GDM1 (cell line): ENCODE results near the gene PHACTR1.

Source experiments
- DNase-seq: peaks from one replicate; lab custom pipeline; 2025; lab: John Stamatoyannopoulos, UW

The PHACTR1 gene

DNA sequence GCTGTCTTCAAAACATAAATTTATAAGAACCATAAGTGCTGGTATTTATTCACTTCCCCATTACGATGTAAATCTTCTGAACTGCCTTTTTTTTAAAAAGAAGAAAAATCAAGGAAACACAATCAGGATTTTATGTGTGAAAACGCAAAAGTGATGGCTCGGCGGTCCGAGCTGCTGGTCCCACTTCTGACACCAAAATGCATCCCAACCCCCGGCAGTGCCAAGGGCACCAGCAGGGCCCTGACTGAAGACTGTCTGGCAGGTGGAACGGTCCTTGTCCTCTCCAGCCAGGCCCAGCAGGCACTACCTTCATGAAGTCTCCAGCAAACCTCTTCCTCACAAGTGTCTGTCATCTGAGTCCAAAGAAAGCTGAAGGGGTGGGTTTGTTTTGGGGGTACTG is 570.5 kb downstream of the PHACTR1 start:
- DNase-seq, result no peak

DNA sequence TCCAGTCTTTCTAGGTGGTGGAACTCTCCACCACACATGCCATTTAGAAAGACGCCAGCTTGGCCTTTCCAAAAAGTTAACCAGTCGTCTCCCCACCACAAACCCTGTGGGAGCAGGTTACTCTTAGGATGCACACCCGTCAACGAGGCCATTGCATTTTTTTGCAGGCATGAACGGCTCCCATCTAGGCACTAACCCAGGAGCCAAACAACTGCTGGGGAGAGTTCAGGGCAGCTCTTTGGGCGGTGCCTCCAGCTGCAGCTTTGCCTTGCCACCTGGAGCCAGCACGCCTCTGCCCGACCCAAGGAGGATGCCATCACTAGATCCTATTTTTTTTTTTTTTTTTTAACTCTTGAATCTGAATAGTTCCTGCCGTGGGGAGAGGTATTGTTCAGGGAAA is 571.9 kb downstream of the PHACTR1 start:
- no peak for DNase-seq

DNA sequence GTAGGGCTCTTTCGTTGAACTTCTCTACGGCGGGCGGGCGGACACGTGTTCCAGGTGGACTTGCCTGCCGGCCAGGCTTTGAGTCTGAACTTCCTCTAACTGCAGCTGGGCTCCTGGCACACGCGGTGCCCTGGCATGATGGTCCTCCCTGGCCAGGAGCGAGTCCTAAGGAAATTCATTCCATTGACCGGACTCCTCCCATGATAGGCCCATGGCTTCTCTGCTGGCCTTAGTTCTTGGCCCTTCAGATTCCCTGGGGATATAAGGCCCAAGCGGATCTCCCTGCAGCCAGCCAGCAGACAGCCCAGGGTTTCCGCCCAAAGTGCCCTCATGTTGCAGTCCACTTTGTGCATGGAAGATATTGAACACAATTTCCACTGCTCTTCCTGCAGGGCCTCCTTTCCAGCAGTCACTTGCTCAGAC is 572.4 kb downstream of the PHACTR1 start:
- no peak for DNase-seq

DNA sequence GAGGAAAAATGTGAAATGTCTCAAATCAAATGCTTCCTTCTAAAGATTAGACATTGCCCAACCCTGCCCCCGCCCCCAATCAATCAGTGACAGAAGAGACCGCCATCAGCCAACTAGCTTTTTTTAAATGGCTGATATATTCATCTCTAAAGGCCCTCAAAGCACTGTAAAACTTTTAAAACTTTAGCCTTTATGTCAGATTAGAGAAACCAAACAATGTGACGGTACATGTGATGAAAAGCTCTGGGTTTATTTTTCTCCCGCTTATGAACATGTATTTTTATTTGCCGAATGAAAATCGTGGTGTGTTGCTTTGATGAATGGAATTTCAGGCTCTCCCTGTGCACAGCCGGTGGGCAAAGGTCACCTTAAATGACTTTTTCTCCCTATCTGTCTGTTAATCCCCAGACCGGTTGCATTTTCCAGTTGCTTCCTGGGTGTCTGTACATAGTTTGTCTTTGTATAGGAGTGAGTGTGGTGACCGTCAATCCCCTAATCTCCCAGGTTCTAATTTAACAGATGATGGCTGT is 573.3 kb downstream of the PHACTR1 start:
- no peak for DNase-seq

DNA sequence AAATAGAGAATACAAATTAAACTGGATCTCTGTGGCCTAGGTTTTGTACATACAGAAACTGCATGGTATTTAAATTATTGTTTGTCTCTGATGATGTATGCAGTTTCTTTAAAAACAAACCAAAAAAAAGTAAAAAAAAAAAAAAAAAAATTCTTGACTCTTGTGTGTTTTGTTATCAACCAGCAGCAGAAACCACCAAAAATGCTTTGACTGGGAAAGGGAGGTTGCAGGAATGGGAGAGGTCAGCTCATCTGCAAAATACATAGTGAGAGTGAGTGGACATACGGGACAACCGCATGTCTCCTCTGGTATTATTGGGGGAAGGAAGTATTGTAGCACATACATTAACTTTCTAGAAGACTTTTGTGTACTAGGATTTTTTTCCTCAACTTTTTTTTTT is 573.8 kb downstream of the PHACTR1 start:
- no peak for DNase-seq

DNA sequence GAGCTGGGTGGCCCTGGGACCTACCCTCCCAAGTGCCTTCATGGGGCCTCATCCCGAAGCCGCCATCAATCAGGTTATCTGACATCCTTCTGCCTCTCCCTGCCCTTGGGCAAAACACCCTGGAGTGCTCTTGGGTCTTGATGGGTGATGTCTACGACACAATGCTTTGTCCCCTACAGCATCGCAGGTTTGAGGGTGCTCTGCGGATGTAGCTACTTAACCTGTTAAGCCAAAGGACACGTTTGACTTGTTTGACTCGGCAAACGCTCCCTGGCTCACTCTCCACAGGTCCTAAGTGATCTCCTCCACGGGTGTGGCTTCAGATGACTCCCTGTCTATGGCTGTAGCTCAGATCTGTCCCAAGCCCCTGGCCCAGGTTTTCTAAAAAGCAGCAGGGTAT is 576.2 kb downstream of the PHACTR1 start:
- no peak for DNase-seq

DNA sequence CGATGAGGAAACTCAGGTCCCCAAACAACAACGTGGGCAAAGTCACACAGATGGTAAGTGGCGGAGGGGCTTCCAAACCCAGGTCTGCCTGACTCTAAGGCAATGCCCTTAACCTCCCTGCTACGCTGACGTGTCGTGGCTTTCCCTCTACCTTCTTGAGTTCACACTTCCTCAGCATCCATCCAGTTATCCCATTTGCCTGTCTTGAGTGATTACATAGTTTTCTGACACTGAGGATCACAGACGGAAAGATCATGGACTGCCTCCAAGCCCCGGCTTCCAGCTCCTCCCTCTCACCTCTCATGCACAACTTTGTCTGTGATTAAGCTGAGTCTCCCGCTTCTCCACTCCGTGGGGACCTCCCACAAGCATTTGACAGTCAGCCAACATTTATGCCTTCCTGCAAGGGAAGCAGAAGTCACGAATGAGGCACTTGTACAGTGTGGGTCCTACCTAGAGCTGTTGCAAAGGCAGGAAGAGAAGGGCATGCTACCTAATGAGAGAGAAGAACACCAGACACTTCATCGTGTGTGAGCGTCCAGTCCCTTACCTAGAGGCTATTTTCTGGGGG is 578.0 kb downstream of the PHACTR1 start:
- DNase-seq, result peak; percentile 34

DNA sequence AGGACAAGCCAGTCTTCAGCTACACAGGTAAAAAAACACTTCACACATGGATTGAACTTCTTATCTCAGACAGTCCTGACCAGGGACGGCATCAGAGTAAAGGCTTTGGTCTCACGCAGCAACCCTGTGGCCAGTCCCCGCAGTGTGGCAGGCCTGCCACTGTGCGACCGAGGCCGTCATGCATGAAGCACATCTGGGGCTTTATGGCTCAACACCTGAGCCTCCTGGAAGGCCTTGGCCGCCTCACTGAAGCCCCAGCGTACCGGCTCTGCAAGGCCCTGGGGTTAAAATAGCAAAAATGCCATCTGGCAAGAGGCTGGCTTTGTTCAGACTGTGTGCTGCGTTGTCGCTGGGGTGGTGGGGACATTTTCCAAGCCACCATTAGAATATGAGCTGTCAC is 579.0 kb downstream of the PHACTR1 start:
- no peak for DNase-seq

DNA sequence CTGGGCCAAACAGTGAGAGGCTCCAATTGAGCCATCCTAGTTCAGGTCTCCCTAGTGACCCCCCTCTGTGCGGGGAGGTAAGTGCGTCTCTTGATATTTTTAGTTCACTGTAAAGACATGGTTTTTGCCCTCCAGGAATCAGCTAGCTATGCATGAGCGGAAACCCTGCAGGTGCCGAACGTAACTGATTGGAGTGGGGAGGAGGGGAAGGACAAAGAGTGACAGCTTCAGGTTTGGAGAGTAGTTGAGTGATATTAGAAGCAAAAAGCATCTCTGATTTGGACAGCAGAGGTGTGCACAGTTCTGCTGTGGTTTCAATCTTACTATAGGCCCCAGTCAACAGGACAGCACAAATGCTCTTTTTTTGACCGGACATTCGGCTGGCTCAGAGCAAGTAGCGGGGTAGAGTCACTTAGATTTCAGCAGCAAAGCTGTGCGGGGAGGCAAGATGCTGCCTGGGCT is 580.0 kb downstream of the PHACTR1 start:
- no peak for DNase-seq

DNA sequence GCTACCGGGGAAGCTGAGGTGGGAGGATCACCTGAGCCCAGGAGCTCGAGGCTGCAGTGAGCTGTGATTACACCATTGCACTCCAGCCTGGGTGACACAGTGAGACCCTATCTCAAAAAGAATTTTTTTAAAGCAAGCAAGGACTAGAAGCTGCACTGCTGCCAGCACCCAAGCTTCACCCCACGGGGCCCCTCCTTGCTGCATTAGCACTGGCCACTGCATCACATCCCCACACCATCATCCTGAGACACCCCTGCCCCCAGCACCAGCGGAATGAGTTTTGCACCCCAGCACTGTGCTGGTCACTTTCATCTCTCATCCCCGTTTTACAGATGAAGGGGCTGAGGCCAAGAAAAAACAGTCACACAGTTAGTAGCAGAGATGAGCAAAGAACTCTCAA is 580.8 kb downstream of the PHACTR1 start:
- no peak for DNase-seq

DNA sequence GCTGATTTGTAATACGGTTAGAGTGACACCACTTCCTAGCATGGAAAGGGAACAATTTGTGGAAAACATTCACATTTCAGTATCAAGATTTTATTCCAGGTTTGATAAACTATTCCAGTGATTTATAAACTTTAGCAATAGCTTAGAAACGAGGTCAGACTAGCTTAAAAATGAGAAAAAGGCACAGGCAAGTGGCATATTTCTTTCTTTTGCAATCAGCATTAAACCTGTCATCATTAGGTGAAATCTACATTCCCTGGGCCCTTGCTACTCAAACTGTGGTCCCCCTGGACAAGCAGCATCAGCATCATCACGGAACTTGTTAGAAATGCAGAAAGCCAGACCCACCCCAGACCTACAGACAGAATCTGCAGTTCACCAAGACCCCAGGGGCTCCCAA is 581.9 kb downstream of the PHACTR1 start:
- DNase-seq, result no peak

DNA sequence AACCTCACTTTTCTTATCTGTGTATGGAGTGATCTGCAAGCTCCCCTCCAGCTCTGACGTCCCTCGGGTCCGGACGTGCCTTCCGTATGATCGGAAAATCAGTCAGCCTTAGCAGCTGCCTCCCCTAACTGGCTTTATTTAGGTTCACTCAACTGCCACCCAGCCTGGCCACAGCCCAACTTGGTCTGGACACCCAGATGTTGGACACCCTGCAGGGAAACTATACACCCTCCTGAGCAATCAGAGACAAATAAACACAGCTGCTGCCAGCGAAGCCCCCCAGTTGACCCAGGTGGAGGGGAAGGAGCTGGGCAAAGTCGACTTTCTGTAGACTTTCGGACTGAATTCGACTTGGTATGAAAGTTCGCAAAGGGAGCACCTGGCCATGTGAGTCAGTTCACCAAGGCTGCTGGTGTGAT is 582.8 kb downstream of the PHACTR1 start:
- no peak for DNase-seq

DNA sequence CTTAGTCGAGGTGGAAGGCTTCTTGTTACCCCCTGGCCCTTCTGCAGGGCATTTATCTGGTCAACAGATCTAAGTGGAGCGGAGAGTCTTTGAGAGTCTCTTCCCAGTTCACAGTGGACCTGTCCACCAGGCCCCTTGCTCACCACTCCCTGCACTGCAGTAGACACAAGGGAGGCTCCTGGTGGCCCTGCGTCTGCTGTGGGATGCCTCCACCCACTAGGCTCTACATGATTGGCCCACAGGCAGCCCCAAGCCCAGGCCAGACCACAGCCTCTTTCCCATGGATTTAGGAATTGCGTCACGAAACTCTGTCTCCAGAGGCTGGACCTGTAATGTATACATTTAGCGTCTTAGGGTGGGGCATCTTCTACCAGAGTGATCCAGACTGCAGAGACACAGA is 583.4 kb downstream of the PHACTR1 start:
- DNase-seq, result no peak

DNA sequence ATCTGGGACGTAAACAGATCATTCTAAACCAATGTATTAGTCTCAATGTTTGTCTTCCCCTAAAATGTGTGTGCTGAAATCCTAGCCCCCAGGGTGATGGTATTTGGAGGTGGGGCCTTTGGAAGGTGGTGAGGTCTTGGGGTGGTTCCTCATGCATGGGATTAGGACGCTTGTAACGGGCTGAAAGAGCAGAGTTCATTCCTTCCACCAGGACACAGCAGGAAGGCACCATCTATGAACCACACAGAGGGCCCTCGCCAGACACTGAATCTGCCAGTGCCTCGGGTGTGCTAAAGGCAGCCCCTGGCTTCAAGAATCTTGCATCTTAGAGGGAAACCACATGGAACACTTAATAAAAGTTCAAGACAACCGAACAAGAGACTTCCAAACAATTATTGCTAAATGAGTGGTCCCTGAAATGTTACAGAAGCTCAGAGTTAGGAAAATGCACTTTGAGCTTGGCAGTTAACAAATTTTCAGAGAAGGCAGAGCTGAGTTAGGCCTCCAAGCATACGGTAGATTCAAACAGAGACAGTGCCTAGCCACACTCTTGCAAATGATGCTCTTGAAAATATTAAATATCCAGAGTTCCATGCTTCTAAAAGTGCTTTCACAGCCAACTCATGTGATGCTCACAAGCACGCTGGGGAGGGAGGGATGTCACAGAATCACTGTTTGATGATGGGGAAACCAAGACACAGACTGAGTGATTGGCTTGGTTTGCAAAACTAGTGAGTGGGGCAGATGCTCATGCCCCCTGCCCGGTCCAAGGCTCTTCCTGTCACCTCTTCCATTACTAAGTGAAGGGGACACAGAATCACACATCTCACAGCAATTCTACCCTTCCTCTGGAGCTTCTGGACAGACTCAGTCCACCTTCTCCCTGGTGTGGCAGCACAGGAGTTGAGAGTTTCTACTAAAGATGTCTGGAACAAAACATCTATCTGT is 584.4 kb downstream of the PHACTR1 start:
- no peak for DNase-seq

DNA sequence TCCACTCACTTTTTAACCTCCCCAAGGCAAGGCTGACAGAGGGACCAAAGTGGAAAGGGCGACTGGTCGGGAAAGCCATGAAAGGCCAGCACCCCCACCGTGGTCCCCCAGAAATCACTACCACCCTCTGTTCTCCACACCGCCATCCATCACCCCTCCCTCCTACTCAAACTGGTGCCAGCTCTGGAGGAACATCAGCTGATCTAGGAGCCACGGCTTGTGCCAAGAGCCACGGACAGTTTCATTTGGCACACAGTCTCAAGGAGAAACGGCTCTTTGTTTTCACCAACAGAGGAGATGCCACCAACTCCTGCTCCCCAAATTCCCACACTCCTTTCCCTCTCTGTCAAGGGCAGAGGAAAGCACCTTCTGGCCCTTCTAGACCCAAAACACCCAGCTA is 585.7 kb downstream of the PHACTR1 start:
- no peak for DNase-seq

DNA sequence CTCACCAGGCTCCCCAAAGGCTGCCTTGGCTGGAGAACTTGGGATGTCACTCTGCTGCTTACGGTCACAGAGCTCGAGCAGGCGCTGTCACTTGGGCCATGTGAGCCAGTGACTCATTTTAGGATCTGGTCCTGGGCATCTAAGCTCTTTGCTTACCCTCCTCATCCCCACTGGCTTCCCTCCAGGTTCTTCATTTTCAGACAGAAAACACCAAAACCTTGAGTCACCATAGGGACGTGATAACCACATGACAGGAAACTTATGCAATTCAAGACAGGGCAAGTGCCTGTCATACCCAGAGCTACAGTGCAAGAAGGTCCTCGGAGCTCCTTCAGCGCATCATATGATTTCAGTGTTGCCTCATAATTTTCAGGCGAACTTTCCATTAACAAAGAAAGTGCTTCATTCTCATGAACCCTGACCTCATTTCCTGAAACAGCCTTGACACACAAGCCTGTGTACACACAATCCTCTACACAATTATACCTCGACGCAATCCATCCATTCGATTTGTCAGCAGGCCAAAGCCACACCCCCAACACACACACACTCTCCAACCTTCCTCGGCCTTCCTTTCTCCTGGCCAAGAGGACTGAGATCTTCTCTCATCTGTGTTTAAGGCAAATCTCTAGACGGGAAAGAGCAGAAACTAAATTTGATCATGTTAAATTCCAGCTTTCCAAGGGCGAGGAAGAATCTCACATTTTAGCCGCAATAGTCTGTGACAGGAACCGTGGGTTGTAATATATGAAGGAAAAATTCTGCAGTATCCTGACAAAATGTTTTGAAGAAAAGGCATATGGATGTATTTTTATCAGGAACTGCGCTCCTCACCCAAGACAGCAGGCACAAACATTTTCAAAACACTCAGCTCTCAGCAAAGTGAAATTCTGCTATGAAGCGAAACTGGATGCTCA is 586.4 kb downstream of the PHACTR1 start:
- peak; percentile 57 for DNase-seq

DNA sequence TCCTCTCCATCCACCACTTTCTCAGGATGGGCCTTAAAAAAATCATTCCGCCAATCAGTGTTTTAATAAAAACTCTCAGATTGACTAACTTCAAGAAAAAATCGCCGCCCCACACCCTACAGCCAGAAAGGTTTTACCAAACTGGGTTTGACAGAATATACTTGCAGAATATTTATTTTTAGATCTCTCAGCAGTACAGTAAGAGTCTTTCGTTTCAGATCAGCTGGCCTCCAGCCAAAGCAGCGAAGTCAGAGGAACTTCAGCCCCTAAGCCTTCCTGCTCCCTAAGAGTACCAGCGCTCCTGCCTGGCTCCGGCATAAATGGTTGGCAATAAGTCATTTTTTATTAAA is 587.1 kb downstream of the PHACTR1 start:
- no peak for DNase-seq

DNA sequence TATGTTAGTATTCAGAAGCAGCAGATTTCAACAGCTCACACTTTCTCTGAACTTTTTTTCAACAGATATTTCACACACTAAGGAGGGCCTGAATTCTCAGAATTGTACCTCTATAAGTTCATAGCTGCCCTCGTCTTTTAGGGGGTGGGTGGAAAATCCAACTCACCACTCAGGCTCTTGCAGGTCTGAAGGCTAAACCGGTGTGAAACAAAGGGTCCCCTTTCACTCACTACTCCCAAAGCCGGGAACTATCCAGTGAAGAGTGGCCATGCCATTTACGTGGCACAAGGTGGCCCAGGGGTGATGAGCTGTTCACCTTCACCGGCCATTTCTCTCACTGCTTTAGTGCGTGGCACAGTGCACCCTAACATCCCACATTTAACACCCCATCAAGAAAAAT is 587.5 kb downstream of the PHACTR1 start:
- no peak for DNase-seq

DNA sequence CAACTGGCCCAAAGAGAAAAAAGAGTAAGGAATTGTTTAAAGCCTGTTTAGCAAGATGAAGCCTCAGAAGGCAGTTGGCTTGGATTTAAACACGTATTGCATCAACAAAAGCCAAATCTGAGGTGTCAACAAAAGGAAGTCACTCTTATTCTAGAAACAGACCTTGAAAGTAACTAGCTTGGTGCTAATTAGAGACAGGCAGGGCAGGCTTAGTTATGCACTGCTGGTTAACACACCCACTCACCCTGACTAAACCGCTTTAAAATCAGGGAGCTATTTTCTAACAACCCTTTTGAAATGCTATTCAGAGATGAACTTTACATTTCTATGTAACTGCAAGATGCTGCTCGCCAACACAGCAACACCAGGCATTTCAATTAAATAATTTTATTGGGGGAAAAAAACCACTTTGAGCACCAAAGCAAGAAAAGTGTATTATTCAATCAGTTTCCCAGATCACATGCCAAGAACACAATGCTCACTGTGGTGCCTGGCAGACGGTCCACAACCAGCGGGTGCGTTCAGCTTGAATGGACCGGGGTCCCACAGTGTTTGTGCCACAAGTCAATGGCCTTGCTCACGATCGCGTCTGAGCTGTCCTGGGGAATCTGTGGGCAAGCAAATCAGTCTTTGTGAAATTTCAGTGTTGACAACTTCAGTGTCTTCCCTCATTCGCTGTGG is 588.2 kb downstream of the PHACTR1 start:
- no peak for DNase-seq

DNA sequence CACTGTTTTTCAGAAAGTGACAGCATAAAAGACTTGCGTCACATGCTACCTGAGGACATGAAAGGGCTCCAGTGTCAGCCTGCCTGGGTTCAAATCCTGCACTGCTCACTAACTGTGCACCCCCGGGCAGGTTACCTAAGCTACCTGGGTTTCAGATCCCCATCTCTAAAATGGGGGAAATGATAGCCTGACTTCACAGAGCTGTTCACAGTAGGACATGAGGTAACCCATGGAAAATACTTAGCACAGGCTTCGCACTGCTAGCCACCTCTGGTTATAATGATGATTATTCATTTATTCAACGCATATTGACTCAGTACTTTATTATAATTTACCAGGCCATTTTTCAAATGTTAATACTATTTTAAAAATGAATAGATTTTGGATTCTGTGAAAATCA is 588.7 kb downstream of the PHACTR1 start:
- DNase-seq, result no peak

DNA sequence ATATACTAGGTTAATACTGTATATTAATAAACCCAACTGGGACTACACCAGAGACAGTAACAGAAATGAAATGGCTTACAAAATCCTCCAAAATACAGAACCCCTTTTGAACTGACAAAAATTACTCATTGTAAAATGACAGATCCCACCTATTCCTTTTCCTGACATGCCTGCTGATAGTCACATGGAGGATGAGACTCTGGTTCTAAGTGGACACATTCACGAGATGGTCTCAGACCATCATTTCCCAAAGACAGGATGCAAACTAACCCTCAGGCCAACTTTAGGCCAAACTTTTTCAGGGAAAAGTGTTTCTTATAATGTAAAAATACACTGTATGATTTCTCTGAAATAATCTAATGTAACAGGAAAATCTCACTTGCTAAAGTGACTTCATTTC is 589.2 kb downstream of the PHACTR1 start:
- no peak for DNase-seq

DNA sequence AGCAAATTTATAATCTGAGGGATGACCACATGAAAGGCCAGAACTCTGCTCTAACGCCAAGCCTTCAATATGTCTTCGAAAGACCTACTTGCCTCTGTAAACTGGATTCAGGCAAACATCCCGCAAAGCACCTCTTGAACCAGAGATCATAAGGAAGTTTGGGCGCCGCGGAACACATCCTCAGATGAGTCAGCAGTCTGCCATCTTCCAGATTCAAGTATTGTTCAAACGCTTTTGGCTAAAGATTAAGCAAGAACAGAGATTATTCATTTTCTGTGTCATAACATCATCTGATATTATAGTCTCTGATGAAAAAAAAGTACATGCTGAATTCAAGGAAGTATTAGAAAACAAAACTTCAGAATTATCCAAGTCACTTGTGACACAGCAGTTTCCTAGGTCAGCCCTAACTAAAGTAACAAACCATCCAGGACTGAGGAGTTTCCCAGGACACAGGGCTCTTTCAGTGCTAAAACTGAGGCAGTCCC is 591.0 kb downstream of the PHACTR1 start:
- DNase-seq, result no peak
